ENCODE results near the gene FXYD1. TPM values are rescaled to one million over a fixed set of nuclear protein-coding genes. Genes with fewer than 3 reads are reported as not detected.
"Not testable (repeated sequence)": the region's sequence is repeated elsewhere in the genome, so short reads cannot be mapped to it uniquely, and the experiment has no call there.

Gene FXYD1
- total RNA-seq, 5 donors from 2014 or later (not counting 1 experiment from before 2014, with no cell fraction given), result 0.70 to 7.7 (median 4.8) TPM

- Mint-ChIP-seq H3K4me1 (peaks cover 14 to 18% (median 14%) of the 10 kb centered on the region in 3 donors), H3K27ac (no peak overlapping the region), H3K4me3 (no peak overlapping the region), H3K36me3 (no peaks in the 10 kb centered on the region), H3K9me3 (peaks cover 0 to 8% (median 0%) of the 10 kb centered on the region in 3 donors), H3K27me3 (no peaks in the 10 kb centered on the region)
- ChIA-PET CTCF (interaction anchor here in 1 of 2 donors (0.6 kb wide), 2 partner anchors 13 to 15 kb away, joined by 3 to 4 read pairs; partner anchors contain the start of gene FXYD7), POLR2A (no interaction called here)
- Histone ChIP-seq H3K36me3 (ENCODE audit: control insufficient read depth in 2 of 2, extremely low read depth in 1 of 2, insufficient read depth in 1 of 2, low read length in 1 of 2) (no peaks in the 10 kb centered on the region), H3K9me3 (no peaks in the 10 kb centered on the region), H3K27ac (ENCODE audit: low read length) (no peak overlapping the region), H3K4me3 (ENCODE audit: control insufficient read depth in 1 of 2, extremely low read depth in 1 of 2, low read length in 1 of 2) (no peak overlapping the region), H3K4me1 (ENCODE audit: control insufficient read depth in 1 of 2, extremely low read depth in 1 of 2, insufficient read depth in 2 of 2, low read length in 2 of 2) (peaks cover 0 to 12% of the 10 kb centered on the region in 2 experiments), H3K27me3 (replicated peaks in 1 of 2; ENCODE audit: control insufficient read depth in 2 of 2, extremely low read depth in 1 of 2, insufficient read depth in 2 of 2, low read length in 1 of 2) (peaks cover 0 to 4% of the 10 kb centered on the region in 2 experiments)
- ATAC-seq (replicated peaks in 1 of 4) (no peak), DNase-seq (no peak)
- no CpG with 5 or more reads among the region's 7 CpGs for WGBS (ENCODE audit: insufficient coverage)
These were observed 10.8 kb upstream of the FXYD1 start for GRCh38 chr19:35127871-35128270.

DNA sequence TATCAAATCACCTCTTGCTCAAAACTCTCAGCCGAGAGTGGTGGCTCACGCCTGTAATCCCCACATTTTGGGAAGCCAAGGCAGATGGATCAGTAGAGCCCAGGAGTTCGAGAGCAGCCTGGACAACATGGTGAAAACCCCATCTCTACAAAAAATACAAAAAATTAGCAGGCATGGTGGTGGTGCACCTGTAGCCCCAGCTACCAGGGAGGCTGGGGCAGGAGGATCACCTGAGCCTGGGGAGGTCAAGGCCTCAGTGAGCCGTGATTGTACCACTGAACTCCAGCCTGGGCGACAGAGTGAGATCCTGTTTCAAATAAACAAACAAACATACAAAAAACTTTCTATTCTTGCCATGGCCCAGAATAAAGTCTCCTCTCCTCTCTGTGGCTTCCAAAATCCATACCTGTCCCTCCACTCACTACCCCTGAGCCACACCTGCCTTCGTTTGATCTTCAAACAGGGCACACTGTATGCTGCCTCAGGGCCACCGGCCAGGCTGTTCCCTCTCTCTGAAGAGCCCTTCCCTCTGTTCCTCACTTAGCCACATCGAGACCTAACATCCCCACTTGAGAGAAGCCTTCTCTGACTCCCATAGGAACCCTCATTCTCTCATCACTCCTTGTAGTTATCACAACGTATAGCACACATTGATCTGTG lies 10.1 kb upstream of the FXYD1 start:
- Histone ChIP-seq H3K36me3 (ENCODE audit: control insufficient read depth in 2 of 2, extremely low read depth in 1 of 2, insufficient read depth in 1 of 2, low read length in 1 of 2) (no peaks in the 10 kb centered on the region), H3K4me3 (ENCODE audit: control insufficient read depth in 1 of 2, extremely low read depth in 1 of 2, low read length in 1 of 2) (no peak overlapping the region), H3K27ac (ENCODE audit: low read length) (no peak overlapping the region), H3K27me3 (replicated peaks in 1 of 2; ENCODE audit: control insufficient read depth in 2 of 2, extremely low read depth in 1 of 2, insufficient read depth in 2 of 2, low read length in 1 of 2) (no peaks in the 10 kb centered on the region), H3K9me3 (no peaks in the 10 kb centered on the region), H3K4me1 (ENCODE audit: control insufficient read depth in 1 of 2, extremely low read depth in 1 of 2, insufficient read depth in 2 of 2, low read length in 2 of 2) (peaks cover 0 to 12% of the 10 kb centered on the region in 2 experiments)
- CTCF ChIA-PET, result no interaction called here
- POLR2A ChIA-PET, result no interaction called here
- H3K4me3 Mint-ChIP-seq, result no peak overlapping the region
- no peaks in the 10 kb centered on the region for H3K36me3 Mint-ChIP-seq
- no peak overlapping the region for H3K27ac Mint-ChIP-seq
- peaks cover 14 to 18% (median 14%) of the 10 kb centered on the region in 3 donors for H3K4me1 Mint-ChIP-seq
- ATAC-seq (replicated peaks in 1 of 4) (no peak), DNase-seq (no peak)
- H3K27me3 Mint-ChIP-seq, result no peaks in the 10 kb centered on the region
- H3K9me3 Mint-ChIP-seq, result peaks cover 0 to 12% (median 0%) of the 10 kb centered on the region in 3 donors
- WGBS (ENCODE audit: insufficient coverage), result 79% methylated on average over 6 of the region's 9 CpGs

DNA sequence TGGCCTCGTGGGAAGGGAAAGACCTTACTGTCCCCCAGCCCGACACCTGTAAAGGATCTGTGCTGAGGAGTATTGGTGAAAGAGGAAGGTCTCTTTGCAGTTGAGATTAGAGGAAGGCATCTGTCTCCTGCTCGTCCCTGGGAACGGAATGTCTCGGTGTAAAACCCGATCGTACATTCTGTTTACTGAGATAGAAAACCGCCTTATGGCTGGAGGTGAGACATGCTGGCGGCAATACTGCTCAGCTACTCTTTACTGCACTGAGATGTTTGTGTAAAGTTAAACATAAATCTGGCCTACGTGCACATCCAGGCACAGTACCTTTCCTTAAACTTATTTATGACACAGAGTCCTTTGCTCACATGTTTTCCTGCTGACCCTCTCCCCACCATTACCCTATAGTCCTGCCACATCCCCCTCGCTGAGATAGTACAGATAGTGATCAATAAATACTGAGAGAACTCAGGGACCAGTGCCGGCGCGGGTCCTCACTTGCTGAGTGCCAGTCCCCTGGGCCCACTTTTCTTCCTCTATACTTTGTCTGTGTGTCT lies 8.8 kb upstream of the FXYD1 start:
- WGBS (ENCODE audit: insufficient coverage), result 51% methylated on average over 2 of the region's 14 CpGs
- ATAC-seq (replicated peaks in 1 of 4); H3K4me1 Mint-ChIP-seq; H3K36me3 Mint-ChIP-seq; H3K36me3 ChIP-seq (ENCODE audit: control insufficient read depth in 2 of 2, extremely low read depth in 1 of 2, insufficient read depth in 1 of 2, low read length in 1 of 2); H3K27ac Mint-ChIP-seq; H3K27ac ChIP-seq (ENCODE audit: low read length); H3K4me3 ChIP-seq (ENCODE audit: control insufficient read depth in 1 of 2, extremely low read depth in 1 of 2, low read length in 1 of 2); H3K27me3 ChIP-seq (replicated peaks in 1 of 2; ENCODE audit: control insufficient read depth in 2 of 2, extremely low read depth in 1 of 2, insufficient read depth in 2 of 2, low read length in 1 of 2); H3K4me1 ChIP-seq (ENCODE audit: control insufficient read depth in 1 of 2, extremely low read depth in 1 of 2, insufficient read depth in 2 of 2, low read length in 2 of 2); H3K9me3 ChIP-seq; CTCF ChIA-PET; H3K27me3 Mint-ChIP-seq; DNase-seq; H3K4me3 Mint-ChIP-seq: not testable (repeated sequence)
- H3K9me3 Mint-ChIP-seq, result peaks cover 0 to 12% (median 0%) of the 10 kb centered on the region in 3 donors
- POLR2A ChIA-PET, result interaction anchor here in 1 of 2 donors (0.6 kb wide), 1 partner anchor 122 kb away, joined by 3 read pairs; no protein-coding TSS in a partner anchor

DNA sequence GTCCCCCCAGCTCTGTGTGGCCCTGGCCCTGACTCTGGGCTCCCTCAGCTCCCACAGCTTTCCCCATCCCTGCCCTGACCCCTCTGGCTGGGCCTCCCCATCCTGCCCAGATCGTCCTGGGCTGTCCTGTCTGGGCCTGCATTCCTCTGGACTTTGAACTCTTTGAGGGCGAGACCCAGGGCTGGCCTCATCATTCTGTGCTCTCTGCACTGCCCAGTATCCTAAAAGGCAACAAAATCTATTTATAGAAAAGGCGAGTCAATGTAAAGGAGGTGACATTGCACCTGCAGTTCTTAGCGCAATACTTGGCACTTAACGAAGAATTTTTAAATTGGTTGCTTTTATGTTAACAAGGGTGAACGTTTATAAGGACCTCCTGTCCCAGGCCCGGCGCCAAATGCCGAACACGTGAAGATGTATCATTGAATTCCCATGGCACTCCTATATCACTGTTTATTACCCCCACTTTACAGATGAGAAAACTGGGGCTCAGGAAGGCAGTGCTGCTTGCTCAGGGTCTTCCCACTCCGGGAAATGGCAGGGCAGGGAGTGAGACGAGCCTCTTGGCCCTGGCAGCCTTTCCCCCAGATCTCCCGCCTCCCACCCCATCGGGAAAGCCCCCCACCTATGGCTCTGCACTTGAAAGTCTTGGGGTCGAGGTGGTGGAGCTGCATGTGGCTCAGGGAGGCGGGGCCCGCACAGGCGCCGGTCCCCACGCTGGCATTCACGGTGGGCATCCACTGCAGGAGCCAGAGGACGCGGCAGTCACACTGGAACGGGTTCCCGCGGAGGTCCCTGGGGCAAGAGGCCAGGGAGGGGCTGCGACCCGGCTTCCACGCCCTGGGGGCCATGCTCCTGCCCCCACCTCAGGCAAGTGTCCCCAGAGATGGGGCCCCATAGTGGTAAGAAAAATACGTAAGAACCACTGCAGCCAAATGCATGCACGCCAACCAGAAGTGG lies 7.6 kb upstream of the FXYD1 start:
- no peak overlapping the region for H3K4me3 Mint-ChIP-seq
- peaks cover 0 to 6% of the 10 kb centered on the region in 2 experiments for H3K4me1 ChIP-seq (ENCODE audit: control insufficient read depth in 1 of 2, extremely low read depth in 1 of 2, insufficient read depth in 2 of 2, low read length in 2 of 2)
- 85% methylated on average over 16 of the region's 31 CpGs for WGBS (ENCODE audit: insufficient coverage)
- H3K4me3 ChIP-seq (ENCODE audit: control insufficient read depth in 1 of 2, extremely low read depth in 1 of 2, low read length in 1 of 2), result no peak overlapping the region
- H3K9me3 ChIP-seq, result no peaks in the 10 kb centered on the region
- peaks cover 0 to 12% (median 0%) of the 10 kb centered on the region in 3 donors for H3K9me3 Mint-ChIP-seq
- no peaks in the 10 kb centered on the region for H3K36me3 Mint-ChIP-seq
- ChIA-PET POLR2A (interaction anchor here in 1 of 2 donors (0.6 kb wide), 1 partner anchor 123 kb away, joined by 3 read pairs; no protein-coding TSS in a partner anchor), CTCF (no interaction called here)
- H3K4me1 Mint-ChIP-seq, result peaks cover 0 to 6% (median 6%) of the 10 kb centered on the region in 3 donors
- ATAC-seq (replicated peaks in 1 of 4) (no peak), DNase-seq (no peak)
- H3K27me3 Mint-ChIP-seq, result no peaks in the 10 kb centered on the region
- H3K27ac ChIP-seq (ENCODE audit: low read length), result no peak overlapping the region
- no peaks in the 10 kb centered on the region for H3K36me3 ChIP-seq (ENCODE audit: control insufficient read depth in 2 of 2, extremely low read depth in 1 of 2, insufficient read depth in 1 of 2, low read length in 1 of 2)
- H3K27ac Mint-ChIP-seq, result no peak overlapping the region
- H3K27me3 ChIP-seq (replicated peaks in 1 of 2; ENCODE audit: control insufficient read depth in 2 of 2, extremely low read depth in 1 of 2, insufficient read depth in 2 of 2, low read length in 1 of 2), result no peaks in the 10 kb centered on the region

GRCh38 chr19:35132254-35132653 lies 6.4 kb upstream of the FXYD1 start:
- POLR2A ChIA-PET, result no interaction called here
- no peak overlapping the region for H3K27ac Mint-ChIP-seq
- H3K27me3 ChIP-seq (replicated peaks in 1 of 2; ENCODE audit: control insufficient read depth in 2 of 2, extremely low read depth in 1 of 2, insufficient read depth in 2 of 2, low read length in 1 of 2), result no peaks in the 10 kb centered on the region
- DNase-seq (no peak), ATAC-seq (replicated peaks in 1 of 4) (no peak)
- peaks cover 0 to 10% (median 6%) of the 10 kb centered on the region in 3 donors for H3K4me1 Mint-ChIP-seq
- H3K36me3 Mint-ChIP-seq, result no peaks in the 10 kb centered on the region
- no peaks in the 10 kb centered on the region for H3K36me3 ChIP-seq (ENCODE audit: control insufficient read depth in 2 of 2, extremely low read depth in 1 of 2, insufficient read depth in 1 of 2, low read length in 1 of 2)
- H3K4me3 ChIP-seq (ENCODE audit: control insufficient read depth in 1 of 2, extremely low read depth in 1 of 2, low read length in 1 of 2), result no peak overlapping the region
- no peaks in the 10 kb centered on the region for H3K27me3 Mint-ChIP-seq
- H3K27ac ChIP-seq (ENCODE audit: low read length), result no peak overlapping the region
- H3K4me3 Mint-ChIP-seq, result no peak overlapping the region
- H3K9me3 ChIP-seq, result no peaks in the 10 kb centered on the region
- peaks cover 0 to 6% of the 10 kb centered on the region in 2 experiments for H3K4me1 ChIP-seq (ENCODE audit: control insufficient read depth in 1 of 2, extremely low read depth in 1 of 2, insufficient read depth in 2 of 2, low read length in 2 of 2)
- H3K9me3 Mint-ChIP-seq, result peaks cover 0 to 12% (median 0%) of the 10 kb centered on the region in 3 donors
- CTCF ChIA-PET, result no interaction called here

- ChIA-PET CTCF (no interaction called here), POLR2A (interaction anchor here in 1 of 2 donors (0.5 kb wide), 1 partner anchor 50 kb away, joined by 3 read pairs; no protein-coding TSS in a partner anchor)
- H3K27ac ChIP-seq (ENCODE audit: low read length), result no peak overlapping the region
- H3K27me3 ChIP-seq (replicated peaks in 1 of 2; ENCODE audit: control insufficient read depth in 2 of 2, extremely low read depth in 1 of 2, insufficient read depth in 2 of 2, low read length in 1 of 2), result peaks cover 0 to 2% of the 10 kb centered on the region in 2 experiments
- H3K4me3 ChIP-seq (ENCODE audit: control insufficient read depth in 1 of 2, extremely low read depth in 1 of 2, low read length in 1 of 2), result no peak overlapping the region
- peaks cover 0 to 6% of the 10 kb centered on the region in 2 experiments for H3K4me1 ChIP-seq (ENCODE audit: control insufficient read depth in 1 of 2, extremely low read depth in 1 of 2, insufficient read depth in 2 of 2, low read length in 2 of 2)
- no peaks in the 10 kb centered on the region for H3K9me3 ChIP-seq
- ATAC-seq (replicated peaks in 1 of 4), result no peak
- no peaks in the 10 kb centered on the region for H3K36me3 Mint-ChIP-seq
- H3K27me3 Mint-ChIP-seq, result no peaks in the 10 kb centered on the region
- H3K36me3 ChIP-seq (ENCODE audit: control insufficient read depth in 2 of 2, extremely low read depth in 1 of 2, insufficient read depth in 1 of 2, low read length in 1 of 2), result no peaks in the 10 kb centered on the region
- H3K4me3 Mint-ChIP-seq, result no peak overlapping the region
- no peak for DNase-seq
- H3K4me1 Mint-ChIP-seq, result peaks cover 0 to 12% (median 8%) of the 10 kb centered on the region in 3 donors
- H3K27ac Mint-ChIP-seq, result no peak overlapping the region
- 84% methylated on average over 4 of the region's 11 CpGs for WGBS (ENCODE audit: insufficient coverage)
- H3K9me3 Mint-ChIP-seq, result peaks cover 0 to 12% (median 0%) of the 10 kb centered on the region in 3 donors
These were observed 4.8 kb upstream of the FXYD1 start for GRCh38 chr19:35133826-35134225.

All from T-cell (primary cell).